Suppressor macrophage treated with lipopolysaccharide for 1 hour (primary cell): ENCODE results near the gene DNAJB6.

Source experiments
- DNase-seq, 3 donors: peaks; one replicate each; pipeline ENCODE4 v3.0.0-alpha.2; 2020 to 2022

The DNAJB6 gene

GRCh38 chr7:157397036-157397720 is 60.4 kb downstream of the DNAJB6 start:
- no peak for DNase-seq

GRCh38 chr7:157397731-157398691 is 61.2 kb downstream of the DNAJB6 start:
- DNase-seq: peak in 1 of 3 donors; percentile 40

DNA sequence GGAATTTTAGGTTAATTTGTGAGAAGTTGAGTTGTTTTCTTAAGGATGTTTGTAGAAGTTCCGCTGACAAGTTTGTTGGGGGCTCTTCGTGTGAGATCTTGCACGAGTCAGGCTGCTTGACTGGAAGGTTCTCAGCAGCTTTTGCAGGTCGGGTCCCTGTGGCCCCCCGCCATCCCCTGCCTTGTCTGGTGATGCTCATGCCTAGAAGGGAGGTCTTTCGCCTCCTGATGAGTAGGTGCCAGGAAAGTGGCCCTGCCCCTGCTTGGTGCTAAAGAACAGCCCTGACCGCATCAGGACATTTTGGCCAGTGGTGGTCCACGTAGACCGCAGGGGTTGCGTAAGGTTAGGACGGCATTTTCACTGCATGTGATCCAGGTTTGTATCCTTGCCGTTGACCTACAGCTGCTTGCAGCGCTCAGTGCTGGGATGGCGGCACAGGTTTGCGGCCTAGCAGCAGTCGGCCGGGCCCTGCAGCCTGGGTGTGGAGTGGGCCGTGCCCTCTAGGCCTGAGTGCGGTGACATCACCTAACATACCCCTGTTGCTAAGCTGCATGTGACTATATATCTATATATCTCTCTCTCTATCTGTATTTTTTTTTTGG is 62.4 kb downstream of the DNAJB6 start:
- DNase-seq: no peak

DNA sequence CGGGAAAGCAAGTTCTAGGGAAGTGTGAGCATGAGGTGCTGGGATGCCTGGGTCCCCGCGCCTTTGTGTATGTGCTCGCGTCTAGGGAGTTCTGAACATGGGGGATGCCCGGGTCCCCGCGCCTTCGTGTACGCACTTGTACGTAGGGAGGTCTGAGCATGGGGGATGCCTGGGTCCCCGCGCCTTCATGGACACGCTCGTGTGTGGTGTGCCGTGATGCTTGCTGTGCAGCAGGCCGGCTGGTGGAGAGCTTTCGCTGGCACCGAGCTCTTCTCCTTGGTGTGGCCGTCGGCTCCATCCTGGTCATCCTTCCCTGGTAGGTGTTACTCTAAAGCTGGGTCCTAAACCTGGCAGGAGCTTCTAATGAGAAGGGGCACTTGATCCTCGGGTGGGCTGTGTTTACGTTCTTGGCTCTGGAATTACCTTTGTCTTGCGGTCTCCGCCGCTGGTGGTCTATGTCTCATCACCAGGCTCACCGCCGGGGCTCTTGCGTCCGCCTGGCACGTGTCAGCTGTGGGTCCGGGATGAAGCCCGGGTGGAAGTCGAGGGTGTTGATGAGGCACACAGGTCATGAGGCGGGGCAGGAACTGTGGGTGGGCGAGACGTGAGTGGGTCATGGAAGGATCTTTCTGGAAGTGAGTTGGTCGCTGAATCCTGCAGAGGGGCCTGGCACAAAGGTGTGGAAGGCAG is 63.5 kb downstream of the DNAJB6 start:
- no peak for DNase-seq

GRCh38 chr7:157401567-157402387 is 65.0 kb downstream of the DNAJB6 start:
- DNase-seq: no peak

GRCh38 chr7:157402388-157402703 is 65.5 kb downstream of the DNAJB6 start:
- DNase-seq: no peak

- no peak for DNase-seq
Observed at GRCh38 chr7:157402911-157403534, 66.2 kb downstream of the DNAJB6 start.

GRCh38 chr7:157403646-157404401 is 67.0 kb downstream of the DNAJB6 start:
- DNase-seq: no peak

GRCh38 chr7:157404845-157405481 is 68.2 kb downstream of the DNAJB6 start:
- peak in 1 of 3 donors; percentile 42 for DNase-seq

DNA sequence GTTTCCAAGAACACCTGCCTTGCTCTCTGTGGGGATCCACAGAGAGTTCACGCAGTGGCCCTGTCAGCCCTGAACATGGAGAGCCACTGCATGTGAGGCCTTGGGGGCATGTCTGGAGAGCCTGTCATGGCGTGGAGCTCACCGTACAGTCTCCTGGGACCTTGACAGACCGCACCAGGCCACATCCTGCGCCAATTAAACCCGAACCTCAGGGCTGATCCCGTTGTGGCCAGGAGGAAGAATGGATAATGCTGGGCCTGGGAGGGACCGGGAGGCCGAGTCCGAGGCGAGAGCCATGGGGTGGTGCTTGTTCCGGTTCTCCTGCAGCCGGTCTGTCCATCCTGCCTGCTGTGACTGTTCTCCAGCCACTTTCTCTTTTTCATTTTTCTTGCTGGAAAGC is 68.7 kb downstream of the DNAJB6 start:
- DNase-seq: no peak

GRCh38 chr7:157405914-157406810 is 69.4 kb downstream of the DNAJB6 start:
- DNase-seq: no peak

- DNase-seq: no peak
Observed at GRCh38 chr7:157406971-157407370, 70.2 kb downstream of the DNAJB6 start.

DNA sequence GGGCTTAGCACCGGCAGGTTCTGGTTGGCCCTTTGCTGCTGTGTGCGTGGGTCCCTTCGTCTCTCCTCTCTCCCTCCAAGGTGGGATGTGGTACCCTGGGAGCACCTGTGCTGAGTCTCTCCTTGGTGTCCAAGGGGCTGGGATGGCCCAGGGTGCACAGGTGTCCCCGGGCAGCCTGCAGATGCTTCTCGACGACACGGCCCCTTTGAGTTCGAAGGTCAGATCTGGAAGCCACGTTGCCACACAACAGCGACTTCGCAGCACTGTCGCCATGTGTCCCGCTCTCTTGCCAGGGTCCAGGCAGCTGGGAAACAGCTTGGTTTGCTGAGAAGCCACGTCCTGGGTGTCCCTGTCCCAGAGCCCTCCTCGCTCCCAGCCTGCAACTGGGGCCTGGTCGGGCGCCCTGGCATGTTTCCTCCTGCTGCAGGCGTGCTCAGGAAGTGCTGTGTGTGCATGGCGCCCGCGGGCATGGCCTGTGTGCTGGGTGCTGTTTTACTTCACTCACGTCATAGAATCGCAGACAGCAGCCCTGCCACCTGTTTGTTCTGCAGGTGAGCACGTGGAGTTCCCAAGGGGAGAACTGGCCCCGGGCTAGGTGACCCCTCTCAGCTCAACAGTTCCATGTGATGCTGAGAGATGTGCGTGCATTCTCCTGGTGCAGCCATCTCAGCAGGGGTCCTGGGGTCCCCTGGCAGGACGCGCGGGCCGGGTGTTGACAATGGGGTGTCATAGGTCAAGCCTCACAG is 70.9 kb downstream of the DNAJB6 start:
- DNase-seq: no peak

GRCh38 chr7:157408258-157409101 is 71.7 kb downstream of the DNAJB6 start:
- DNase-seq: no peak

DNA sequence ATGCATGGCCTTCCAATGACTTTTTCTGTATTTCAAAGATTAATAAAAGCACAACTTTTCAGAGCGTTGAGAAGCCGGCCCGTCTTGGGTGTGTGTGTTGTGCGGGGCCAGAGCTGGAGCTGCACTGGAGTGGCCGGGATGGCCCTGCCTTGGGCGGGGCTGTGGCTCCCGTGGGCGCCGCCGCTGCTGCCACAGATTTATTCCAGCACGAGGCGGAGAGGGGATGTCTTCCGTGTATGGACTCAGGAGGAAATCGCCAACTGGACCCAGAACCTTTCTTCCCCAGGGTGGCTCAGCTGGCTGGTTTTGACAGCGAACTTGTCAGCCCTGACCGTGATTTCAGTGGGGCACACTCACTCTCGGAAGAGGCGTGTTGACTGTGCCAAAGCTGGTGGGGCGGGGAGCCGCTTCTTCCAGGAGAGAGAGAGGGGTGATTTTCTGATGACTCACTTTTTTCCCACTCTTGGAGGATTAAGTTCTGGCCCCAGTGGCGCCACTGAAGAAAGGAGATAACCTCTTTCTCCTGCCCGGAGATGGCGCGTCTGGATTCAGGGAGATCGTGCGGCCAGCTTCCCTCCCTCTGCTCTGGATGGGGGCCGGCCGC is 72.4 kb downstream of the DNAJB6 start:
- DNase-seq: no peak

DNA sequence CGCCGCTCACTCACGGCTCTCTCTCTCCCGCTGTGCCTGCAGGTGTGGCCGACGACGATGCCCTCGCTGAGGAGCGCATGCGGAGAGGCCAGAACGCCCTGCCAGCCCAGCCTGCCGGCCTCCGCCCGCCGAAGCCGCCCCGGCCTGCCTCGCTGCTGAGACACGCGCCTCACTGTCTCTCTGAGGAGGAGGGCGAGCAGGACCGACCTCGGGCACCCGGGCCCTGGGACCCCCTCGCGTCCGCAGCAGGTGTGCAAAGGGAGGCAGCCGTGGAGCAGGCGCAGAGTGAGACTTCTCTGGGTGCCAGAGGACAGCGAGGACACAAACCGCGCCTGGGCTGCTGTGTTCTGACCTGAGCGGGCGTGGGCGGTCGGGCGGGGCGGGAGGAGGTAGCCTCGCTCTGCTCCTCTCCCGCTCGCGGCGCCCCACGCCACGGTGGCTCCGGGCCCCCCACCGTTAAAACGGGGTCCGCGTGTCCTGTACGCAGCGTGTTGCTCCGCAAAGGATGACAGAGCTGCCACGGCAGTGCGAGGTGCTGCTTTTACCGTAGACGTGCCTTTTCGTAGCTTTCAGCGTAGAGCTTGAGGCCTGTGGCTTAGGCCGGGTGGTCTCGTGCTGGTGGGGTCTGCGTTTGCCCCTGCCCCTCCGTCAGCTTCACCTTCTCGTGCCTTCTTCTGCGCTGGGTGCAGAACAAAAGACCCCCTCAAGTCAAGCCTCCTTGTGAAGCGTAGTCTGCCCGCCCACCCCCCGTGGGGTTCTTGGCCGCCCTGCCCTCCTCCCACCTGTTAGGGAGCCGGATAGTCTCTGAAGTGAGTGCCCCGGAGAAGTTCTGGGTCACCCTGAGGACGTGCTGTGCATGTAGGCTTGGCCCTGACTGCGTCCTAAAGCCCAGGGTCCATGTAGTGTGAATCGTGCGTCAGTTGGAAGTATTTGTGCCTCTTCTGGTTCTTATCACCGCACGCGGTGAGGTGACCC is 73.2 kb downstream of the DNAJB6 start:
- no peak for DNase-seq
